A549 (cell line): ENCODE measurements around the gene DHDH. TPM values are rescaled to one million over a fixed set of nuclear protein-coding genes. Genes with fewer than 3 reads are reported as not detected.
A peak's percentile ranks its signal among the peaks of the same experiment; 100 is the strongest.

ENCODE experiments used
- BCL3 ChIP-seq: fragments of >200 bp; sonication (Bioruptor Twin); formaldehyde crosslinking; IDR thresholded peaks from 3 replicates; pipeline ENCODE4 v1.6.1; 2016
- CHD2 ChIP-seq: fragments of 150-350 bp; IDR thresholded peaks from 2 replicates; pipeline ENCODE4 v1.6.1; 2014; ENCODE audit warnings: low read length; ENCODE audit not compliant: partially characterized antibody
- E2F6 ChIP-seq: IDR thresholded peaks from 2 replicates; pipeline ENCODE4 v1.6.1; 2012; ENCODE audit warnings: low read depth, borderline replicate concordance
- EHF ChIP-seq: fragments of 250-450 bp; sonication (Bioruptor Pico); IDR thresholded peaks from 2 replicates; pipeline ENCODE4 v1.5.0; 2020; ENCODE audit warnings: mild to moderate bottlenecking
- EHMT2 ChIP-seq: fragments of 200-600 bp; sonication (generic); IDR thresholded peaks from 2 replicates; pipeline ENCODE4 v1.6.1; 2016; ENCODE audit warnings: antibody characterized with exemption, low read depth, mild to moderate bottlenecking, moderate library complexity
- GATA3 ChIP-seq: IDR thresholded peaks from 2 replicates; pipeline ENCODE4 v1.6.1; 2012; ENCODE audit warnings: borderline replicate concordance
- HDAC2 ChIP-seq: fragments of 200-600 bp; sonication (generic); IDR thresholded peaks from 2 replicates; pipeline ENCODE4 v1.6.1; 2016
- HES2 ChIP-seq: fragments of >200 bp; sonication (Bioruptor Twin); formaldehyde crosslinking; IDR thresholded peaks from 2 replicates; pipeline ENCODE4 v1.6.1; 2016
- HEYL ChIP-seq: fragments of 250-450 bp; sonication (Bioruptor Pico); IDR thresholded peaks from 2 replicates; pipeline ENCODE4 v1.8.0; 2021; ENCODE audit warnings: mild to moderate bottlenecking, moderate library complexity
- HMGXB4 ChIP-seq: fragments of 250-450 bp; sonication (Bioruptor Pico); IDR thresholded peaks from 2 replicates; pipeline ENCODE4 v1.5.0; 2021; ENCODE audit warnings: mild to moderate bottlenecking, moderate library complexity, borderline replicate concordance
- HOXA7 ChIP-seq: fragments of 250-450 bp; sonication (Bioruptor Pico); IDR thresholded peaks from 2 replicates; pipeline ENCODE4 v1.5.0; 2020; ENCODE audit warnings: mild to moderate bottlenecking, moderate library complexity
- HOXB13 ChIP-seq: fragments of 250-450 bp; sonication (Bioruptor Pico); IDR thresholded peaks from 2 replicates; pipeline ENCODE4 v1.5.0; 2020; ENCODE audit warnings: low read depth, mild to moderate bottlenecking, moderate library complexity
- KDM1A ChIP-seq: fragments of 200-600 bp; sonication (generic); IDR thresholded peaks from 2 replicates; pipeline ENCODE4 v1.6.1; 2016; ENCODE audit warnings: low read depth, mild to moderate bottlenecking
- KDM5A ChIP-seq: fragments of 200-600 bp; sonication (generic); IDR thresholded peaks from 2 replicates; pipeline ENCODE4 v1.6.1; 2016; ENCODE audit warnings: antibody characterized with exemption, mild to moderate bottlenecking
- MAFK ChIP-seq: fragments of 450-650 bp; IDR thresholded peaks from 2 replicates; pipeline ENCODE4 v1.6.1; 2014; ENCODE audit not compliant: partially characterized antibody
- MAX ChIP-seq: IDR thresholded peaks from 2 replicates; pipeline ENCODE4 v1.6.1; 2012
- MAZ ChIP-seq: fragments of 150-350 bp; IDR thresholded peaks from 2 replicates; pipeline ENCODE4 v1.6.1; 2014; ENCODE audit warnings: antibody characterized with exemption, low read depth, low read length, borderline replicate concordance
- NPAS2 ChIP-seq: fragments of 250-450 bp; sonication (Bioruptor Pico); IDR thresholded peaks from 2 replicates; pipeline ENCODE4 v1.8.0; 2022; ENCODE audit warnings: mild to moderate bottlenecking, moderate library complexity, borderline replicate concordance
- NR3C1 ChIP-seq: fragments of >200 bp; sonication (Bioruptor Twin); formaldehyde crosslinking; IDR thresholded peaks from 3 replicates; pipeline ENCODE4 v1.6.1; 2017
- POLR2AphosphoS2 ChIP-seq: conservative IDR thresholded peaks from 2 replicates; pipeline ENCODE4 v1.6.1; 2012; ENCODE audit warnings: low read length, improper control_type of control experiment, inconsistent platforms
- RAD21 ChIP-seq, 2 experiments: fragments of >200 bp in 1 of 2; sonication (Bioruptor Twin) in 1 of 2; formaldehyde crosslinking in 1 of 2; IDR thresholded peaks in 1 of 2; conservative IDR thresholded peaks in 1 of 2; 2 replicates in 1 of 2; 3 replicates in 1 of 2; pipeline ENCODE4 v1.6.1; 2012 to 2018; ENCODE audit warnings: inconsistent platforms in 1 of 2
- RCOR1 ChIP-seq: fragments of 150-350 bp; IDR thresholded peaks from 2 replicates; pipeline ENCODE4 v1.6.1; 2014; ENCODE audit warnings: antibody characterized with exemption, low read length, low read depth
- RFX5 ChIP-seq: fragments of 450-650 bp; IDR thresholded peaks from 2 replicates; pipeline ENCODE4 v1.7.1; 2014; ENCODE audit warnings: antibody characterized with exemption, mild to moderate bottlenecking, moderate library complexity
- RNF2 ChIP-seq: fragments of 200-600 bp; sonication (generic); IDR thresholded peaks from 2 replicates; pipeline ENCODE4 v1.6.1; 2016; ENCODE audit warnings: low read depth, mild to moderate bottlenecking, antibody characterized with exemption, moderate library complexity, borderline replicate concordance
- SMC3 ChIP-seq: fragments of >200 bp; sonication (Bioruptor Twin); formaldehyde crosslinking; IDR thresholded peaks from 3 replicates; pipeline ENCODE4 v1.6.1; 2018; ENCODE audit warnings: inconsistent platforms
- TP53 ChIP-seq: fragments of 250-450 bp; sonication (Bioruptor Pico); IDR thresholded peaks from 2 replicates; pipeline ENCODE4 v1.5.0; 2021; ENCODE audit warnings: mild to moderate bottlenecking, moderate library complexity
- ZC3H11A ChIP-seq: fragments of 450-650 bp; IDR thresholded peaks from 2 replicates; pipeline ENCODE4 v1.6.1; 2014; ENCODE audit warnings: antibody characterized with exemption, mild to moderate bottlenecking
- polyA plus RNA-seq, 4 experiments: library from polyadenylated mRNA; depleted of rRNA in 3 of 4; stranded (reverse); fragments of >200 nt; fragmentation: RNase III in 1 of 4; extraction: RNeasy Plus Mini Kit Qiagen cat#74134 plus additional on column Dnase treatment in 1 of 4; gene quantifications; 2 replicates in 3 of 4; 3 replicates in 1 of 4; pipeline ENCODE4 v1.2.3, GENCODE V29; 2011 to 2017

DHDH gene
- polyA plus RNA-seq, 2 of the 4 experiments (the other 2 are of a cell fraction) = 0.78 to 1.2 TPM

- TF ChIP-seq MAZ (0 out of 2 replicates have a peak, but pooled peaks have one; percentile 6), HOXA7 (CRISPR knock-in tag) (peak; percentile 99), GATA3 (peak; percentile 70), HDAC2 (no peak), HES2 (no peak), TP53 (CRISPR knock-in tag) (peak; percentile 93), NPAS2 (CRISPR knock-in tag) (peak; percentile 70), RNF2 (no peak), E2F6 (0 out of 2 replicates have a peak, but pooled peaks have one; percentile 21), HMGXB4 (CRISPR knock-in tag) (peak; percentile 28), HEYL (peak; percentile 31), NR3C1 (no peak), KDM5A (no peak), BCL3 (peak; percentile 94), CHD2 (peak; percentile 55), ZC3H11A (no peak), HOXB13 (CRISPR knock-in tag) (peak; percentile 60; the same call in 1 of the 2 replicates), RAD21 (conservative IDR thresholded peaks at IDR 0.05 in 1 of 2, IDR thresholded peaks at IDR 0.05 in 1 of 2) (0 out of 5 replicates have a peak, but pooled peaks of 1 of the 2 experiments have one; percentile 19), RFX5 (no peak), EHMT2 (no peak; the same call in 1 of the 2 replicates), RCOR1 (no peak), SMC3 (peak; percentile 15; the same call in 1 of the 3 replicates), POLR2AphosphoS2 (peak; percentile 80), EHF (CRISPR knock-in tag) (no peak; the same call in 1 of the 2 replicates), MAX (peak; percentile 81), KDM1A (no peak), MAFK (peak; percentile 100)
These were observed 34.1 kb downstream of the DHDH start (continued) for GRCh38 chr19:48967346-48968178.
